Lung microvascular endothelial cell (primary cell): ENCODE data around the gene FBXO27. TPM values are rescaled to one million over a fixed set of nuclear protein-coding genes. Genes with fewer than 3 reads are reported as not detected.
"Not testable (repeated sequence)": the region's sequence is repeated elsewhere in the genome, so short reads cannot be mapped to it uniquely, and the experiment has no call there.

Source experiments
- DNase-seq, 2 donors: peaks; one replicate each; pipeline versions ENCODE4 v3.0.0 to v3.0.0-alpha.2; 2010; ENCODE audit warnings: low read depth in 2 of 2
- total RNA-seq: library from RNA; depleted of rRNA; stranded (reverse); fragments of >200 nt; gene quantifications from 2 replicates; pipeline ENCODE4 v1.2.1, GENCODE V29; 2014

FBXO27 gene
- 0.44 and 0.79 TPM in 2 replicates for total RNA-seq

GRCh38 chr19:39032063-39032918, at the start of gene FBXO27:
Gene FBXO27, minus strand, starts transcription at chr19:39032549. Its CDS starts 322 bp downstream, at chr19:39032227.
- peak in 1 of 2 donors; percentile 10 for DNase-seq

GRCh38 chr19:39080431-39080830, 48.1 kb upstream of the FBXO27 start:
- DNase-seq, result no peak

GRCh38 chr19:39078436-39079200, 46.3 kb upstream of the FBXO27 start:
- peak; percentile 66 to 84 for DNase-seq

GRCh38 chr19:39077323-39077722, 45.0 kb upstream of the FBXO27 start:
- DNase-seq, result no peak

- no peak for DNase-seq
Measured at GRCh38 chr19:39074942-39075341, 42.6 kb upstream of the FBXO27 start.

- no peak for DNase-seq
Measured at GRCh38 chr19:39074205-39074692, 41.9 kb upstream of the FBXO27 start.

- DNase-seq, result no peak
Measured at GRCh38 chr19:39070888-39071287, 38.5 kb upstream of the FBXO27 start.

- not testable (repeated sequence) for DNase-seq
Measured at GRCh38 chr19:39068259-39068658, 35.9 kb upstream of the FBXO27 start.

- no peak for DNase-seq
Measured at GRCh38 chr19:39067104-39067503, 34.8 kb upstream of the FBXO27 start.

- DNase-seq, result no peak
Measured at GRCh38 chr19:39065928-39066327, 33.6 kb upstream of the FBXO27 start.

- no peak for DNase-seq
Measured at GRCh38 chr19:39064405-39064804, 32.1 kb upstream of the FBXO27 start.

- no peak for DNase-seq
Measured at GRCh38 chr19:39060171-39060570, 27.8 kb upstream of the FBXO27 start.

GRCh38 chr19:39059302-39059701, 27.0 kb upstream of the FBXO27 start:
- no peak for DNase-seq

- no peak for DNase-seq
Measured at GRCh38 chr19:39057615-39058014, 25.3 kb upstream of the FBXO27 start.

GRCh38 chr19:39054091-39054470, 21.7 kb upstream of the FBXO27 start:
- no peak for DNase-seq

- DNase-seq, result no peak
Measured at GRCh38 chr19:39053276-39054090, 21.1 kb upstream of the FBXO27 start.

- no peak for DNase-seq
Measured at GRCh38 chr19:39052846-39053245, 20.5 kb upstream of the FBXO27 start.

GRCh38 chr19:39052243-39052746, 19.9 kb upstream of the FBXO27 start:
- DNase-seq, result peak; percentile 65 to 82

GRCh38 chr19:39047073-39047472, 14.7 kb upstream of the FBXO27 start:
- DNase-seq, result no peak

- DNase-seq, result peak; percentile 24 to 49
Measured at GRCh38 chr19:39046037-39046821, 13.9 kb upstream of the FBXO27 start.

- DNase-seq, result peak in 1 of 2 donors; percentile 56
Measured at GRCh38 chr19:39045506-39045905, 13.2 kb upstream of the FBXO27 start.
